IPS-20b (cell line): ENCODE data around the gene C5AR1.
A peak's percentile ranks its signal among the peaks of the same experiment; 100 is the strongest.
"Not testable (repeated sequence)": the region's sequence is repeated elsewhere in the genome, so short reads cannot be mapped to it uniquely, and the experiment has no call there.

Experiments used
- H3K27ac ChIP-seq: one replicate; pipeline ENCODE4 v1.5.1; 2013; ENCODE audit warnings: low read length
- H3K27me3 ChIP-seq: 2 replicates; pipeline ENCODE4 v1.6.1; 2013; ENCODE audit warnings: mild to moderate bottlenecking, low read length, inconsistent platforms; ENCODE audit not compliant: insufficient read depth
- H3K36me3 ChIP-seq: 2 replicates; pipeline ENCODE4 v1.6.1; 2013; ENCODE audit warnings: low read depth, mild to moderate bottlenecking, inconsistent platforms, low read length, moderate library complexity; ENCODE audit not compliant: insufficient read depth
- H3K4me1 ChIP-seq: 2 replicates; pipeline ENCODE4 v1.6.1; 2013; ENCODE audit warnings: mild to moderate bottlenecking, control low read depth, inconsistent platforms, low read length, moderate library complexity; ENCODE audit not compliant: insufficient read depth
- H3K4me3 ChIP-seq: 2 replicates; pipeline ENCODE4 v1.5.1; 2013; ENCODE audit warnings: mild to moderate bottlenecking, low read length, inconsistent platforms
- H3K9ac ChIP-seq: 2 replicates; pipeline ENCODE4 v1.6.1; 2013; ENCODE audit warnings: low read depth, mild to moderate bottlenecking, inconsistent platforms, low read length, moderate library complexity
- H3K9me3 ChIP-seq: 2 replicates; pipeline ENCODE4 v1.6.1; 2013; ENCODE audit warnings: mild to moderate bottlenecking, low read depth, low read length, inconsistent platforms; ENCODE audit not compliant: insufficient read depth

The C5AR1 gene

DNA sequence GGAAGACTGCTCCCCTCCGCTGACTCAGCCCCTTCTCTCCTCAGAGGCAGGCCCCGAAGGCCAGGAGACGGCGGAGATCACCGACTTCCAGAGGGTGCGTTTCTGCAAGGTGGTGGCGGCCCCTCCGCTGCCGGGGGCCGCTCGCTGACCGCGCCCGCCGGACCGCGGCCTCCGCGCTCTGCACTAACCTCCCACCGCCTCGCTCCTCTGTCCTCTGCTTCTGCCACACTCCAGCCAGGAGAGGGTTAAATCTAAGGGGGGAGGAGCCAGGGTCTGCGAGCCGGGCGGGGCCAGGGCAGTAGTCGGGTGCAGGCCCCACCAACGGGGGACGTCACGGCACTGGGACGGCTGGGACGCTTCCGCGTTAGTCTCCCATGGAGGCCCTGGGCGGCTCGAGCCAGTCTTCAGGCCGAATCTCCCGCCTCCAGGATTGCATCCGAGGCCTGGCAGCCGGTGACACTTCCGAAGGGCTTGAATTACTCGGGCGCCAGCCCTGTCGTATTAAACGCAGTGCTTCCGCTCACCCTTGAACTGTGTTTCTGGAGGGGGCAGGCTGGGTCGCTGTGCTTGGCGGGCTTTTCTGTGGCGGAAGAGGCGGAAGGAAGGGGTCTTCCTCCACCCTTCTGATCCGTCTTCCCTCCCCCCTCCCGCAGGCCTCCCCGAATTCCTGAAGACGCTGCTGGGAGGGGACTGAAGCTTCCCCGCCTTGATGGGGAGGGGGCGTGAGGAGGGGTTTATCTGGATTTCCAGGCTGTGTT lies 36.2 kb upstream of the C5AR1 start:
- H3K36me3 ChIP-seq: peaks cover 14% of the 10 kb centered on the region
- H3K9me3 ChIP-seq: no peaks in the 10 kb centered on the region
- H3K9ac ChIP-seq: peak overlapping the region; percentile 93
- H3K4me1 ChIP-seq: peaks cover 6% of the 10 kb centered on the region; the same call in 1 of the 2 replicates
- H3K4me3 ChIP-seq: peak overlapping the region; percentile 88
- H3K27me3 ChIP-seq: peaks cover 15% of the 10 kb centered on the region
- peak overlapping the region; percentile 93 for H3K27ac ChIP-seq

- Histone ChIP-seq H3K9me3 (no peaks in the 10 kb centered on the region), H3K27me3 (peaks cover 15% of the 10 kb centered on the region), H3K9ac (peak within 1 kb of the TSS; percentile 93), H3K27ac (peak within 1 kb of the TSS; percentile 93), H3K4me1 (peaks cover 6% of the 10 kb centered on the region; the same call in 1 of the 2 replicates), H3K36me3 (peaks cover 14% of the 10 kb centered on the region), H3K4me3 (peak within 1 kb of the TSS; percentile 88)
These were observed 35.4 kb upstream of the C5AR1 start, which contains the start of gene INAFM1 for GRCh38 chr19:47274071-47274890. Gene INAFM1 (plus strand): TSS chr19:47274885. CDS start chr19:47274920, 35 bp downstream.

GRCh38 chr19:47274891-47275761 lies 34.5 kb upstream of the C5AR1 start:
- Histone ChIP-seq H3K27me3 (peaks cover 15% of the 10 kb centered on the region), H3K9me3 (no peaks in the 10 kb centered on the region), H3K4me1 (peaks cover 6% of the 10 kb centered on the region; the same call in 1 of the 2 replicates), H3K9ac (no peak overlapping the region; the same call in 1 of the 2 replicates), H3K36me3 (peaks cover 12% of the 10 kb centered on the region), H3K27ac (no peak overlapping the region), H3K4me3 (peak overlapping the region; percentile 68)

DNA sequence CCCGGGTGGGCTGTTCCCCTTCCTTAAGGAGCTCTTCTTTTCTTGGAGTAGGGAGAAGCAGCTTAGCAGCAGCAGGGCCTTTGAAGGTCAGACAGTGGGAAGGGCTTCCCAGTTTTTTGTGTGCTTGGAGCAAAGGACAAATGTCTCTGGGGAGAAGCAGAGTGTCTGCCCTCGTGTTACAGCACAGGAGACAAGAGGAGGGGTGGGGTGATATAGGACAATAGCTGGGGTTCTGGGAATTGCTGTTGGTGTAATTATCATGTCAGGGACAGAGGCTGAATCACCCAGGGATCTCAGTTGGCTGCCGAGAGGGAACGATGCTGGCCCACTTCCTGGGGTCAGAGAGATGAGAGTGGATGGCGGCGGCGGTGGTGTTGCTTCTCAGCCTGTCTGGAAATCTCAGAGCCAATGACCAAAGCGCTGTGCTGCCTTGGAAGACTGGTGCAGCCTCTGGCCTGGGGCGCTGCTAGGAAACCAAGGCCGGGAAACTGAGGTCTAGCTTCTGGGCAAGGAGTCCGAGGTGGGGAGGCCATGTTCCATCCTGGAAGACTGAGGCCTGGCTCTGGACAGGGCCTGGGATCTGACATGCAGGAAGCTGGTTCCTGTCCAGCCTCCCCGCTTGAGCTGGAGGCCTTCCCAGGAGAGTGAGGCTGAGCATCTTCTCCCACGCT lies 33.7 kb upstream of the C5AR1 start:
- Histone ChIP-seq H3K9me3 (no peaks in the 10 kb centered on the region), H3K27me3 (peaks cover 15% of the 10 kb centered on the region), H3K36me3 (peaks cover 4% of the 10 kb centered on the region), H3K4me1 (peaks cover 6% of the 10 kb centered on the region; the same call in 1 of the 2 replicates), H3K9ac (no peak overlapping the region), H3K4me3 (peak overlapping the region; percentile 68), H3K27ac (no peak overlapping the region)

GRCh38 chr19:47276513-47276912 lies 33.1 kb upstream of the C5AR1 start:
- H3K9ac ChIP-seq, H3K9me3 ChIP-seq, H3K4me1 ChIP-seq, H3K27ac ChIP-seq, H3K36me3 ChIP-seq, H3K4me3 ChIP-seq: not testable (repeated sequence)
- peaks cover 15% of the 10 kb centered on the region for H3K27me3 ChIP-seq

DNA sequence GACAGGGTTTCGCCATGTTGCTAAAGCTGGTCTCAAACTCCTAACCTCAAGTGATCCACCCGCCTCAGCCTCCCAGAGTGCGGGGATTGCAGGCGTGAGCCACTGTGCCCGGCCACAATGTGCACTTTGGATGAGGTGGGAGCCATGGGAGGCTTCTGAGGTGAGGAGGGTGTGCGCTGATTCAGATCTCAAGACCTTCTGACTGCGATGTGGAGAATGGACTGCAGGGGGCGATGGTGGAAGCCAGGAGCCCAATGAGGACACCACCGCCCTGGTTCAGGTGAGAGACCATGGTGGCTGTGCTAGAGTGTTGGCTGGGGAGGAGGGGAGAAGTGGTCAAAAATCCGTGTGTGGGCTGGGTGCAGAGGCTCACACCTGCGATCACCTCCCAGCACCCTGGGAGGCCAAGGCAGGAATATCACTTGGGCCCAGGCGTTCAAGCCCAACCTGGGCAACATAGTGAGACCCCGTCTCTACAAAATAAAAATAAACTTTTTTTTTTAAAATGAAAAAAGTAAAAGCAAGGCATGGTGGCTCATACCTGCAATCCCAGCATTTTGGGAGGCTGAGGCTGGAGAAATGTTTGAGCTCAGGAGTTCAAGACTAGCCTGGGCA lies 29.4 kb upstream of the C5AR1 start:
- H3K36me3 ChIP-seq: no peaks in the 10 kb centered on the region
- no peaks in the 10 kb centered on the region for H3K9me3 ChIP-seq
- no peak overlapping the region for H3K4me3 ChIP-seq
- no peak overlapping the region for H3K27ac ChIP-seq
- no peak overlapping the region for H3K9ac ChIP-seq
- H3K27me3 ChIP-seq: peaks cover 11% of the 10 kb centered on the region
- H3K4me1 ChIP-seq: peaks cover 6% of the 10 kb centered on the region; the same call in 1 of the 2 replicates

- no peak overlapping the region for H3K4me3 ChIP-seq
- no peaks in the 10 kb centered on the region for H3K9me3 ChIP-seq
- H3K27me3 ChIP-seq: no peaks in the 10 kb centered on the region
- H3K36me3 ChIP-seq: no peaks in the 10 kb centered on the region
- H3K27ac ChIP-seq: no peak overlapping the region
- no peaks in the 10 kb centered on the region for H3K4me1 ChIP-seq
- H3K9ac ChIP-seq: no peak overlapping the region
These were observed 26.1 kb upstream of the C5AR1 start for GRCh38 chr19:47283405-47284059.

DNA sequence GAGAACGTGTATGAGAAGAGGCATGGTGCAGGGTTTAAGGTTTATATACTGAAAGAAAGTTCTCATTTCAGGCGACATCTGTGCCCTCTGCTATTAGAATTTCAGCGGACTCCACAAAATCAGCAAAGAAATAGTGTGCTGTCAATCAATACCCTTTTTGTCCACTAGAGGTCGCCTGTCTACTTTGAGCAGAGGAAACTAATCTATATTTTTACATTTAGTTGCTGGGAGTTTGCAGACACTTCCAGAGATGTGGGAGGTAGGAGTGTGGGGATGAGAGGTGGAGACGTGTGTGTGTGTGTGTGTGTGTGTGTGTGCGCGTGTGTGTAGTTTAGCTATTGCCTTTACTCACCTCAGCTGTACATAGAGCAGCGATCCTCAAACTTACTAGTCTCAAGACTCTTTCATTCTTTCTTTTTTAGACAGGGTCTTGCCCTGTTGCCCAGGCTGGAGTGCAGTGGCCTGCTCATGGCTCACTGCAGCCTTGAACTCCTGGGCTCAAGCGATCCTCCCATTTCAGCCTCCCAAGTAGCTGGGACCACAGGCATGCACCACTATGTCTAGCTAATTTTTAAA lies 25.2 kb upstream of the C5AR1 start:
- Histone ChIP-seq H3K4me3 (no peak overlapping the region), H3K4me1 (no peaks in the 10 kb centered on the region), H3K27ac (no peak overlapping the region), H3K9me3 (no peaks in the 10 kb centered on the region), H3K9ac (no peak overlapping the region), H3K27me3 (no peaks in the 10 kb centered on the region), H3K36me3 (no peaks in the 10 kb centered on the region)

- Histone ChIP-seq H3K4me1 (peaks cover 3% of the 10 kb centered on the region; the same call in 1 of the 2 replicates), H3K4me3 (no peak overlapping the region), H3K27me3 (no peaks in the 10 kb centered on the region), H3K36me3 (no peaks in the 10 kb centered on the region), H3K9me3 (no peaks in the 10 kb centered on the region), H3K9ac (no peak overlapping the region), H3K27ac (no peak overlapping the region)
These were observed 13.6 kb upstream of the C5AR1 start for GRCh38 chr19:47296036-47296435.

DNA sequence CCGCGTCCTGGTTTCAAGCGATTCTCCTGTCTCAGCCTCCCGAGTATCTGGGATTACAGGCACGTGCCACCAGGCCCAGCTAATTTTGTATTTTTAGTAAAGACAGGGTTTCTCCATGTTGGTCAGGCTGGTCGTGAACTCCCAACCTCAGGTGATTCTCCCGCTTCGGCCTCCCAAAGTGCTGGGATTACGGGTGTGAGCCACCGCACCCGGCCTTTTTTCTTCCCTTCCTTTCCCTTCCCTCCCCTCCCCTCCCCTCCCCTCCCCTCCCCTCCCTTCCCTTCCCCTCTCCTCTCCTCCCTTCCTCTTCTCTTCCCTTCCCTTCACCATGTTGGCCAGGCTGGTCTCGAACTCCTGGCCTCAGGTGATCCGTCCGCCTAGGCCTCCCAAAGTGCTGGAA lies 8.8 kb upstream of the C5AR1 start:
- not testable (repeated sequence) for H3K36me3 ChIP-seq, H3K4me3 ChIP-seq, H3K27ac ChIP-seq, H3K9ac ChIP-seq, H3K4me1 ChIP-seq, H3K27me3 ChIP-seq, H3K9me3 ChIP-seq
